Cardiac muscle cell (in vitro differentiated cells and primary cell): Measurements from ENCODE around the gene GOLGA6L26. TPM values are rescaled to one million over a fixed set of nuclear protein-coding genes. Genes with fewer than 3 reads are reported as not detected.
"Not testable (repeated sequence)": the region's sequence is repeated elsewhere in the genome, so short reads cannot be mapped to it uniquely, and the experiment has no call there.

Experiments used
- DNase-seq, 2 donors: peaks; one replicate each; pipeline versions ENCODE4 v3.0.0 to v3.0.0-alpha.2; 2010 to 2017; ENCODE audit warnings: low read depth in 1 of 2, low spot score in 1 of 2
- H3K27ac ChIP-seq: fragments of 200-600 bp; sonication (generic); 2 replicates; pipeline ENCODE4 v1.5.1; 2016
- H3K27me3 ChIP-seq: fragments of 200-600 bp; sonication (generic); 2 replicates; pipeline ENCODE4 v1.6.0; 2016; ENCODE audit warnings: control low read depth
- H3K36me3 ChIP-seq: fragments of 200-600 bp; sonication (generic); 2 replicates; pipeline ENCODE4 v1.5.1; 2016; ENCODE audit warnings: control low read depth
- H3K4me1 ChIP-seq: fragments of 200-600 bp; sonication (generic); 2 replicates; pipeline ENCODE4 v1.8.1; 2017; ENCODE audit warnings: low read depth, mild to moderate bottlenecking, mixed run types
- H3K4me3 ChIP-seq: fragments of 200-600 bp; sonication (generic); 2 replicates; pipeline ENCODE4 v1.5.1; 2016; ENCODE audit warnings: mild to moderate bottlenecking
- H3K9me3 ChIP-seq: fragments of 200-600 bp; sonication (generic); 2 replicates; pipeline ENCODE4 v1.5.1; 2017; ENCODE audit warnings: low read depth, mild to moderate bottlenecking, control low read depth
- polyA plus RNA-seq: library from polyadenylated mRNA; unstranded; fragments of >200 nt; fragmentation: Nextera tagmentation; extraction: Ambion mirVana; gene quantifications from 2 replicates; pipeline ENCODE4 v1.2.1, GENCODE V29; 2016
- total RNA-seq: library from RNA; depleted of rRNA; stranded (reverse); fragments of >200 nt; gene quantifications from 2 replicates; pipeline ENCODE4 v1.2.3, GENCODE V29; 2016
- TF ChIP-seq, protein P1 (sequence below): IDR thresholded peaks from 2 replicates; pipeline ENCODE4 v1.5.1; 2012; ENCODE audit warnings: low read depth, mild to moderate bottlenecking, low read length

Gene GOLGA6L26
- total and polyA plus RNA-seq, 2 experiments from 2014 or later, result not detected

DNA sequence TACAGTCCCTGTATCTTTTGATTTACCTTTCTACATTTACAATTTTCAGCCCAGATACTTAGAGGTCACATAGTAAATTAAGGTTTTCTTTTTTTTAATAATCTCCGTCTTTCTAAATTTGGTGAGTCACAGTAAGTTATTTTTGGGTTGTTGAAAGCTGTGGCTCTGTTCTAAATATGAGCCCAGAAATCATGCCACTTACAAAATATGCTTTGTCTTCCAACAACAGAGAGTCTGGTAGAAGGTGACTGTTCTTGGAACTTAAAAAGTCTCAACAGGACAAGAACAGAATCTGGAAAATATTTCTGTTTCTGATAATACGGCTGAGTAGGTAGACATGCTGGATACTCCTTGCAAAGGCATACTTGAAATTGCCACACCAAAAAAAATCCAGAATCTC, 36.6 kb upstream of the GOLGA6L26 start:
- no peak for DNase-seq
- Histone ChIP-seq H3K27ac (no peak overlapping the region), H3K36me3 (no peaks in the 10 kb centered on the region), H3K4me3 (no peak overlapping the region), H3K27me3 (no peaks in the 10 kb centered on the region), H3K4me1 (no peaks in the 10 kb centered on the region), H3K9me3 (no peaks in the 10 kb centered on the region)
- TF ChIP-seq, protein P1, sequence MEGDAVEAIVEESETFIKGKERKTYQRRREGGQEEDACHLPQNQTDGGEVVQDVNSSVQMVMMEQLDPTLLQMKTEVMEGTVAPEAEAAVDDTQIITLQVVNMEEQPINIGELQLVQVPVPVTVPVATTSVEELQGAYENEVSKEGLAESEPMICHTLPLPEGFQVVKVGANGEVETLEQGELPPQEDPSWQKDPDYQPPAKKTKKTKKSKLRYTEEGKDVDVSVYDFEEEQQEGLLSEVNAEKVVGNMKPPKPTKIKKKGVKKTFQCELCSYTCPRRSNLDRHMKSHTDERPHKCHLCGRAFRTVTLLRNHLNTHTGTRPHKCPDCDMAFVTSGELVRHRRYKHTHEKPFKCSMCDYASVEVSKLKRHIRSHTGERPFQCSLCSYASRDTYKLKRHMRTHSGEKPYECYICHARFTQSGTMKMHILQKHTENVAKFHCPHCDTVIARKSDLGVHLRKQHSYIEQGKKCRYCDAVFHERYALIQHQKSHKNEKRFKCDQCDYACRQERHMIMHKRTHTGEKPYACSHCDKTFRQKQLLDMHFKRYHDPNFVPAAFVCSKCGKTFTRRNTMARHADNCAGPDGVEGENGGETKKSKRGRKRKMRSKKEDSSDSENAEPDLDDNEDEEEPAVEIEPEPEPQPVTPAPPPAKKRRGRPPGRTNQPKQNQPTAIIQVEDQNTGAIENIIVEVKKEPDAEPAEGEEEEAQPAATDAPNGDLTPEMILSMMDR, result no peak

DNA sequence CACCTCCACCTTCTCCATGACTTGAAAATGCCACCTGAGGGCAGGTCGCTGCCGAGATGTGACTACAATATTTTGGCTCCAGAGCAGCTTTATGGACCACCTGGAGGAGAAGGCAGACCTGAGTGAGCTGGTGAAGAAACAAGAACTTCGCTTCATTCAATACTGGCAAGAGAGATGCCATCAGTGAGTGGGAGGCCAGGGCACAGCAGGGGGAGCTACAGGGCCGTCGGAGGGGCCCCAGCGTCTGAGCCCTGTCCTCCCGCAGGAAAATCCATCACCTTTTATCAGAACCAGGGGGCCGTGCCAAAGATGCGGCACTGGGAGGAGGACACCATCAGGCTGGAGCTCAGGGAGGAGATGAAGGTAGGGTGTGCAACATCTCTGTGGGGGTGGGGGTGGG, 30.3 kb upstream of the GOLGA6L26 start:
- H3K4me3 ChIP-seq, H3K36me3 ChIP-seq, H3K9me3 ChIP-seq, H3K27ac ChIP-seq, DNase-seq, H3K4me1 ChIP-seq, H3K27me3 ChIP-seq: not testable (repeated sequence)

DNA sequence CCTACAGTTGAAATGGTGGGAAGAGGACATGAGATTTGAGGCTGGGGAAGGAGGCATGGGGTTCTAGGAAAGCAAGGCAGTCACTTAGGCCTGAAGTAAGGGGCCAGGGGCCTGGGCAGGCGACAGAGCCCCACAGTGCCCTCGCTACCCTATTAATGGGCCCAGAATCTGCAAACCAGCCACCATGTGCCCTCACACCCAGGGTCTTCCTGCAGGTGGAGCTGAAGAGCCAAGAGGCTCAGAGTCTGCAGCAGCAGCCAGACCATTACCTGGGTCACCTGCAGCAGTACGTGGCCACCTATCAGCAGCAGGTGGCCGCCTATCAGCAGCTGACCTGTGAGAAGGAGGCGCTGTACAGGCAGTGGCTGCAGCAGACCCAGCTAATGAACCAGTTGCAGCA, 28.6 kb upstream of the GOLGA6L26 start:
- not testable (repeated sequence) for H3K27me3 ChIP-seq, H3K36me3 ChIP-seq, H3K4me3 ChIP-seq, H3K9me3 ChIP-seq, H3K4me1 ChIP-seq, H3K27ac ChIP-seq, DNase-seq

DNA sequence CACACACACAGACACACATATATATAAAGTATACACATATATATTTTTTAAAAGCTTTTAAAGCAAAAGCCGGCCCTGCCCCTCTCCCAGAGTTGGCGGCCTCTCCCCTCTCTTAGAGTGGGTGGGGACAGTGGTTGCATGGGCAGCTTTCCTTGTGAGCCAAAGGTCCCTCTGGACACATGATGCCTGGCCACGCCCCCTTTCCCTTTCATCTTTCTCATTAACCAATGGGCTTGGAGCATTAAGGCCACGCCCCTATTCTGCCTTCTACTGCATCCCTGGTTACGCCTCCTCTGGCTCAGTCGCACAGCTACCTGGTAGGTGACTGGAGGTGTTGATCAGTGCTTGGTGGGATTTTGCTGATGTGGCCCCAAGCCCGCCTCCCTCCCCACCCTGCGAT, 20.5 kb upstream of the GOLGA6L26 start, which contains the start of gene GOLGA8S:
Gene GOLGA8S, plus strand, starts transcription at position 301 of the 400 bp plus-strand sequence. Its CDS starts 62 bp downstream, at position 363.
- H3K36me3 ChIP-seq, H3K27ac ChIP-seq, DNase-seq, H3K4me3 ChIP-seq, H3K9me3 ChIP-seq, H3K27me3 ChIP-seq, H3K4me1 ChIP-seq: not testable (repeated sequence)

DNA sequence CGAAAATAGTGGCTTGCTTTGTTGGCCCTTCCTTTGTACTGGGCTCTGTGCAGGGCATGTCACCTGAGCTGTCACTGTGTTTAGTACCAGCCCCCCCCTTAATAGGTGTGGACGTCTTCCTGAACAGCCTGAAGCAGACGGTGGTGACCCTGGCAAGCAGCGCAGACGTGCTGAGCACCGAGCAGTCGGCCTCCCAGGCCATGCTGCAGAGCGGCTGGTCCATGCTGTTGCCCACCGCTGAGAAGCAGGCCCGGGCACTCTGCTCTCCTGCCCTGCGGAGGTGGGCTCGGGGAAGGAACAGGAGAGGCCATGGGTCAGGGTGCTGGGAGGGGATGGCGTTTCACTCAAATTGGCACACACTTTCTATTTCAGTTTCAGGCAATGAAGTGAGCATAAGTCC, 22.8 kb downstream of the GOLGA6L26 start:
- DNase-seq, result not testable (repeated sequence)

DNA sequence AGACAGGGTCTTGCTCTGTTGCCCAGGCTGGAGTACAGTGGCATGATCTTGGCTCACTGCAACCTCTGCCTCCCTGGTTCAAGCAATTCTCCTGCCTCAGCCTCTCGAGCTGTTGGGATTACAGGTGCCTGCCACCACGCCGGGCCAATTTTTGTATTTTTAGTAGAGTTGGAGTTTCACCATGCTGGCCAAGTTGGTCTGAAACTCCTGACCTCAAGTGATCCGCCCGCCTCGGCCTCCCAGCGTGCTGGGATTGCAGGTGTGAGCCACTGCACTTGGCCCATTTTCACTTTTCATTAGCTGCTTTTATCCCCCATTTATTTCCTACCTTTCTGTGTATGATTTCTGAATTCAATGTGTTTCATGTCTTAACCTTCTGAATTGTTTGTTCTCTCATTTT, 28.1 kb downstream of the GOLGA6L26 start:
- H3K36me3 ChIP-seq, H3K4me1 ChIP-seq, H3K27ac ChIP-seq, H3K4me3 ChIP-seq, H3K27me3 ChIP-seq, H3K9me3 ChIP-seq, DNase-seq: not testable (repeated sequence)

More for the DNA sequence above, 22.8 kb downstream of the GOLGA6L26 start:
- not testable (repeated sequence) for H3K9me3 ChIP-seq, H3K4me3 ChIP-seq, H3K27me3 ChIP-seq, H3K4me1 ChIP-seq, H3K36me3 ChIP-seq, H3K27ac ChIP-seq

DNA sequence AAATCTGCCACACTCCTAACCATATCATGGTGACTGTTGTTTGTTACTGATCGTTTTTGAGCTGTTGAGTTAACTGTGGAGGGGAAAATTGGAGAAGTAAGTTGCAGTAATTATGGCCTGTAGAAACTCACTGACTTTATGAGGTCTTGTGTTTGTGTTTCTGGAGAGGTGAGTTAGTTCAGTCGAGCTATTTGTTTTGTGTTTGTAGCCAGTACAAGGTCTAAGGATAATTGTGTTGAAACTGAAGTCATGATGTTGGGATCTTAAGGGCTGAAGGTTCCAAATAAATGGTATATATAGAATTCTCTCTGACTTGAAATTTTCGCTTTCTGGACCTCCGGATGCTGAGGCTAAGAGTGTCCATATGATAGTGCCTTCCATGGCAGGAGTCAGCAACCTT, 29.2 kb downstream of the GOLGA6L26 start:
- not testable (repeated sequence) for H3K27ac ChIP-seq, H3K9me3 ChIP-seq, DNase-seq, H3K4me1 ChIP-seq, H3K4me3 ChIP-seq, H3K27me3 ChIP-seq, H3K36me3 ChIP-seq

DNA sequence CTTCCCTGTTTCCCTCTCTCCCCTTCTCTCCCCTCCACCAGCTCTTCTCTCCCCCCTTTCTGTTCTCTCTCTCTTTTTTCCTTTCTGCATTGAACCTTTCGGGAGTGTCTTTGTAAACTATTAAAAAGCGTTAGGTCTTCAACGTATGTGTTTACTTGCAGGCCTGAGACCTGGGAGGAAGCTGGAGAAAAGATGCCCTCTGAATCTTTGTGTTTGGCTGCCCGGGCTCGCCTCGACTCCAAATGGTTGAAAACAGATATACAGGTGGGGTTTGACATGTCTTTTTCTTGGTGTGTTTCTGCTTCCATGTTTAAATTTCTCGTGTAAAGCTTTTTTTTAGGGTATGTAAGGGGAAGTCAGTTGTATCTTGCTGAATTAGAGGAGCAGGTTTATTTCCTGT, 29.7 kb downstream of the GOLGA6L26 start:
- H3K36me3 ChIP-seq, H3K27me3 ChIP-seq, H3K4me1 ChIP-seq, DNase-seq, H3K9me3 ChIP-seq, H3K27ac ChIP-seq: not testable (repeated sequence)
- peak overlapping the region; percentile 29 for H3K4me3 ChIP-seq

DNA sequence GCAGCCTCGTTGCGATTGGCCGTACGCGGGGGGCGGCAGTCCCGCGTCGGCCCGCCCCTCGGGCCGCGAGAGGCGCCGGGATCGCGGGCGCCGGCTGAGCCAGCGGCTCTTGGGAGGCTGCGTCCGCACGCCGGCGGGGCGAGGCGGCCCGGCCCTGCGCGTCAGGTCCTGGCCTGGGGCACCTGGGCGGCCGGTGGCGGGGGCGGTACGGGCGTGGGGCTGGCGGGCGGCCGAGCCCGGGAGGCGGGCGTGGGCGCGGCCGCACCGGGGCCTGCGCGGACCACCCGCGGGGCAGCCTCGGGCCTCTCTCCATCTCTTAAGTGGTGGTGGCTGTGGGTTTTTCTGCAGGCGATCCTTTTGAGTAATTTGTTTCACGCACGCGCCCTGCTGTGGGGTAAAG, 30.3 kb downstream of the GOLGA6L26 start:
- not testable (repeated sequence) for H3K27me3 ChIP-seq, H3K4me1 ChIP-seq, H3K36me3 ChIP-seq, H3K9me3 ChIP-seq, H3K27ac ChIP-seq
- peak overlapping the region; percentile 29 for H3K4me3 ChIP-seq
- peak; percentile 40 to 48 for DNase-seq

DNA sequence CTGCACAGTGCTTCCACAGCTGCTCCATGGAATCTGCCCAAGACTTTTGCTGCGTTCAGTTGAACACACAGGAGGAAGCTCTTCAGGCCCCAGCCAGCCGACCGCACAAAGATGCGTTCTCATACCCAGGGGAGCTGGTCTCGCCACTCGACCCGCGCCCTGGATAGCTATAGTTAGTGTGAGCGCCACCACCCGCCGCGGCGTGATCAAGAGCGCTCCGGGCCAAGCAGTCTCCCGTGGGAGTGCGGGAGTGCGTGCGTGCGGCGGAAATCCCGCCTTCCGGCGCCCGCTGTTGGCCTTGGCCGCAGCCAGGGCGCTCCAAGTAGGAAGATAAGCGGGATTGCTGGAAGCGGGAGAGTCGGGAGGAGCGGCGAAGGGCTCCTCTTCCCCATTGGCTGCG, 30.8 kb downstream of the GOLGA6L26 start:
- not testable (repeated sequence) for H3K27ac ChIP-seq, H3K9me3 ChIP-seq, H3K36me3 ChIP-seq, H3K4me1 ChIP-seq, DNase-seq, H3K4me3 ChIP-seq, H3K27me3 ChIP-seq

Other genes starting within 250 kb of the GOLGA6L26 start
- not detected in 2 replicates for gene GOLGA6L1, start 197.4 kb downstream of the GOLGA6L26 start, total RNA-seq
- gene GOLGA6L1, start 197.4 kb downstream of the GOLGA6L26 start, polyA plus RNA-seq, result not detected in 2 replicates
- gene GOLGA8S, start 20.6 kb upstream of the GOLGA6L26 start, total RNA-seq, result 0.04 TPM in 1 of 2 replicates, not detected in the other
- not detected in 2 replicates for gene GOLGA8S, start 20.6 kb upstream of the GOLGA6L26 start, polyA plus RNA-seq
- not detected in 2 replicates for gene GOLGA6L2, start 113.0 kb upstream of the GOLGA6L26 start, total RNA-seq
- gene GOLGA6L2, start 113.0 kb upstream of the GOLGA6L26 start, polyA plus RNA-seq, result not detected in 2 replicates
- not detected in 2 replicates for gene MKRN3, start 231.5 kb upstream of the GOLGA6L26 start, total RNA-seq
- gene MKRN3, start 231.5 kb upstream of the GOLGA6L26 start, polyA plus RNA-seq, result not detected in 2 replicates